Fibroblast of lung (primary cell): ENCODE data around the gene DUXB.

Source experiments
- CTCF ChIP-seq, 2 donors: IDR thresholded peaks in 1 of 2; conservative IDR thresholded peaks in 1 of 2; 1 replicate in 1 of 2; 2 replicates in 1 of 2; pipeline ENCODE4 v1.5.1; 2011 to 2012; ENCODE audit warnings: low read length in 2 of 2, control low read depth in 1 of 2, inconsistent platforms in 1 of 2, low read depth in 1 of 2, mild to moderate bottlenecking in 1 of 2
- EZH2 ChIP-seq: IDR thresholded peaks from 2 replicates; pipeline ENCODE4 v1.5.1; 2012; ENCODE audit warnings: low read length, control low read depth, mild to moderate bottlenecking; ENCODE audit errors: missing control alignments

- no peak for TF ChIP-seq CTCF (conservative IDR thresholded peaks at IDR 0.05 in 1 of 2, IDR thresholded peaks at IDR 0.05 in 1 of 2; ENCODE audit: low read depth in 1 of 2, low read length in 2 of 2)
- TF ChIP-seq EZH2, result no peak
Measured at GRCh38 chr16:75733305-75734211, 32.3 kb upstream of the DUXB start.
